Left renal pelvis (tissue), 4 donors: ENCODE data around the gene SYT9. TPM values are rescaled to one million over a fixed set of nuclear protein-coding genes. Genes with fewer than 3 reads are reported as not detected.

Source experiments
- DNase-seq, 4 donors: peaks; one replicate each; pipeline ENCODE4 v3.0.0-alpha.2; 2013; ENCODE audit warnings: low read depth in 4 of 4, low spot score in 3 of 4
- polyA plus RNA-seq, 4 donors: library from polyadenylated mRNA; unstranded; fragments of 120-200 nt; gene quantifications; one replicate each; pipeline ENCODE4 v1.2.1, GENCODE V29; 2013; ENCODE audit not compliant: insufficient read length in 4 of 4

Gene SYT9
- polyA plus RNA-seq, 4 donors = 0.49 to 4.9 (median 4.6) TPM

- DNase-seq = no peak
Observed at GRCh38 chr11:7462706-7463105, 211.0 kb downstream of the SYT9 start.

GRCh38 chr11:7467652-7468051 lies 215.9 kb downstream of the SYT9 start:
- no peak for DNase-seq

GRCh38 chr11:7469351-7469865 lies 217.7 kb downstream of the SYT9 start:
- no peak for DNase-seq

- DNase-seq = no peak
Observed at GRCh38 chr11:7471071-7471470, 219.4 kb downstream of the SYT9 start.

- no peak for DNase-seq
Observed at GRCh38 chr11:7473717-7474116, 222.0 kb downstream of the SYT9 start.

GRCh38 chr11:7480113-7480512 lies 228.4 kb downstream of the SYT9 start:
- no peak for DNase-seq

- DNase-seq = no peak
Observed at GRCh38 chr11:7484131-7484530, 232.4 kb downstream of the SYT9 start.

- DNase-seq = no peak
Observed at GRCh38 chr11:7484645-7485044, 232.9 kb downstream of the SYT9 start.

- DNase-seq = peak; percentile 37 to 49 (median 42)
Observed at GRCh38 chr11:7485186-7486097, 233.7 kb downstream of the SYT9 start, which contains the start of gene OLFML1. TSS of gene OLFML1 (plus strand) at chr11:7485506. CDS start at chr11:7485876, 370 bp downstream.

GRCh38 chr11:7486098-7486780 lies 234.5 kb downstream of the SYT9 start:
- no peak for DNase-seq

GRCh38 chr11:7486781-7487140 lies 235.1 kb downstream of the SYT9 start:
- DNase-seq = no peak

- DNase-seq = no peak
Observed at GRCh38 chr11:7487360-7487759, 235.7 kb downstream of the SYT9 start.

- no peak for DNase-seq
Observed at GRCh38 chr11:7488681-7489080, 237.0 kb downstream of the SYT9 start.

- DNase-seq = no peak
Observed at GRCh38 chr11:7489376-7489775, 237.7 kb downstream of the SYT9 start.

- no peak for DNase-seq
Observed at GRCh38 chr11:7490054-7490453, 238.3 kb downstream of the SYT9 start.

- no peak for DNase-seq
Observed at GRCh38 chr11:7490535-7490934, 238.8 kb downstream of the SYT9 start.

GRCh38 chr11:7492253-7492652 lies 240.5 kb downstream of the SYT9 start:
- DNase-seq = no peak

GRCh38 chr11:7493670-7494069 lies 242.0 kb downstream of the SYT9 start:
- no peak for DNase-seq

GRCh38 chr11:7494086-7494745 lies 242.5 kb downstream of the SYT9 start:
- no peak for DNase-seq

- no peak for DNase-seq
Observed at GRCh38 chr11:7495882-7496551, 244.3 kb downstream of the SYT9 start.

- no peak for DNase-seq
Observed at GRCh38 chr11:7498193-7498592, 246.5 kb downstream of the SYT9 start.
